ENCODE measurements around the gene ICA1L. TPM values are rescaled to one million over a fixed set of nuclear protein-coding genes. Genes with fewer than 3 reads are reported as not detected.
A peak's percentile ranks its signal among the peaks of the same experiment; 100 is the strongest.

ICA1L gene
- polyA plus RNA-seq, 1 experiment = 3.3 TPM

DNA sequence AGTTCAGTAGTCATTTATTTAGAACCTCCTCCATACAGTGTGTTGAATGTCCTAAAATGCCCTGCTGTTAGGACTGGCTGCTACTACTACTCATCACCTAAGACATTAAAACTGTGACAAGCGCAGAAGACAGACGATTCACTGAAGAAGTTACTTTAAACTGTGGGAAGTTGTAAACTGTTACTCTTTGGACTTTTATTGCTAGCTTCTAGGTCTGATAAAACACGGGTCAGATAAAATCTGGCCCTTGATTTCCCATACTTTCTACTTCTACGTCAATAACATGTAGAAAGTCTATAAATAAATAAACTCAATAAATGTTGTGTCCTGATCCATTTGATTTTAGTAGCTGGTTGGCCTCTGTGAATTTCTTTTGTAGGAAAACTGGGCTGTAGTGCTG lies 113.4 kb downstream of the ICA1L start:
- Histone ChIP-seq H3K4me3 (ENCODE audit: low read depth, low read length) (no peak overlapping the region), H3K27me3 (ENCODE audit: control insufficient read depth, insufficient read depth, low read length) (no peaks in the 10 kb centered on the region), H3K27ac (ENCODE audit: low read depth, low read length) (no peak overlapping the region), H3K9me3 (ENCODE audit: control insufficient read depth, insufficient read depth, low read length) (no peaks in the 10 kb centered on the region)
- ChIA-PET CTCF (interaction anchor here (1.8 kb wide), 1 partner anchor 10 kb away, joined by 6 read pairs; no protein-coding TSS in a partner anchor), POLR2A (no interaction called here)
- DNase-seq (ENCODE audit: low read depth, low spot score) = no peak
- TF ChIP-seq, protein P1, sequence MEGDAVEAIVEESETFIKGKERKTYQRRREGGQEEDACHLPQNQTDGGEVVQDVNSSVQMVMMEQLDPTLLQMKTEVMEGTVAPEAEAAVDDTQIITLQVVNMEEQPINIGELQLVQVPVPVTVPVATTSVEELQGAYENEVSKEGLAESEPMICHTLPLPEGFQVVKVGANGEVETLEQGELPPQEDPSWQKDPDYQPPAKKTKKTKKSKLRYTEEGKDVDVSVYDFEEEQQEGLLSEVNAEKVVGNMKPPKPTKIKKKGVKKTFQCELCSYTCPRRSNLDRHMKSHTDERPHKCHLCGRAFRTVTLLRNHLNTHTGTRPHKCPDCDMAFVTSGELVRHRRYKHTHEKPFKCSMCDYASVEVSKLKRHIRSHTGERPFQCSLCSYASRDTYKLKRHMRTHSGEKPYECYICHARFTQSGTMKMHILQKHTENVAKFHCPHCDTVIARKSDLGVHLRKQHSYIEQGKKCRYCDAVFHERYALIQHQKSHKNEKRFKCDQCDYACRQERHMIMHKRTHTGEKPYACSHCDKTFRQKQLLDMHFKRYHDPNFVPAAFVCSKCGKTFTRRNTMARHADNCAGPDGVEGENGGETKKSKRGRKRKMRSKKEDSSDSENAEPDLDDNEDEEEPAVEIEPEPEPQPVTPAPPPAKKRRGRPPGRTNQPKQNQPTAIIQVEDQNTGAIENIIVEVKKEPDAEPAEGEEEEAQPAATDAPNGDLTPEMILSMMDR (IDR thresholded peaks at IDR 0.05; ENCODE audit: low read depth, low read length) = no peak

DNA sequence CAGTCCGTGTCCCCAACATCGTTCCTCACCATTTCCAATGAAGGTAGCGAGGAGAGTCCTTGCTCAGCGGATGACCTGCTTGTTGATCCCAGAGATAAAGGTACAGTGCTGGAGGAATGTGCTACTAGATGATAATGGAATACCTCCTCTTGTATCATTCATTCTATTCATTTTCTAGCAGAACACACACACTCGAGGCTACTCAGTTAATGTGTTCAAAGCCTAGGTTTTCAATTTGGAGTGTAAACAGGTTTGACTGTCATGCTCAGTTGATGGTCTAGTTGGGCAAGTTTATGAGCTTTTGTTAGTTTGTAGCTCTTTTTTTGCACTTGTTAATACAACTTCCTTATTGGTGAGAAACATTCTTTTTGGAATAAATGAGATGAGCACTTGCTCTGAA lies 114.2 kb downstream of the ICA1L start:
- DNase-seq (ENCODE audit: low read depth, low spot score) = no peak
- ChIA-PET CTCF (interaction anchor here (1.8 kb wide), 1 partner anchor 11 kb away, joined by 6 read pairs; no protein-coding TSS in a partner anchor), POLR2A (no interaction called here)
- H3K9me3 ChIP-seq (ENCODE audit: control insufficient read depth, insufficient read depth, low read length) = no peaks in the 10 kb centered on the region
- H3K4me3 ChIP-seq (ENCODE audit: low read depth, low read length) = no peak overlapping the region
- H3K27me3 ChIP-seq (ENCODE audit: control insufficient read depth, insufficient read depth, low read length) = no peaks in the 10 kb centered on the region
- no peak overlapping the region for H3K27ac ChIP-seq (ENCODE audit: low read depth, low read length)
- TF ChIP-seq, protein P1 (IDR thresholded peaks at IDR 0.05; ENCODE audit: low read depth, low read length) = no peak

DNA sequence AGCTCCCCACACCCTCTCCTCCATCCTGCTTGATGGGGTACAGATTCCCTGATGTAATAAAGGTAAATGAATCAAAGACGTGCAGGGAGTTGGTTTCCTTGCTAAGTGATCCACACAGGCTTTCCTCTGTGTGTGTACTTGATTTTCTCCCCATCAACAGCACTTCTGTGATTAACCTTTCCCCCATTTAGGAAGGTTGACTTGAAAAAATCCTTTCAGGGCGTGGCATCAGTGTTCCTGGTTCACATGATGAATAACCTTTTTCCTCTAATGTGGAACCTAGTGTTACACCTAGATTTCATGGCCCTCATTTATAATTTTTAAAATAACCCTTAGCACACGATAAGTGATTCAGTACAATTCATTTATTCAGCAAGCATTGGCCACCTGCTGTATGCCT lies 115.0 kb downstream of the ICA1L start:
- TF ChIP-seq, protein P1 (IDR thresholded peaks at IDR 0.05; ENCODE audit: low read depth, low read length) = no peak
- ChIA-PET CTCF (no interaction called here), POLR2A (no interaction called here)
- Histone ChIP-seq H3K4me3 (ENCODE audit: low read depth, low read length) (no peak overlapping the region), H3K27me3 (ENCODE audit: control insufficient read depth, insufficient read depth, low read length) (no peaks in the 10 kb centered on the region), H3K27ac (ENCODE audit: low read depth, low read length) (no peak overlapping the region), H3K9me3 (ENCODE audit: control insufficient read depth, insufficient read depth, low read length) (no peaks in the 10 kb centered on the region)
- DNase-seq (ENCODE audit: low read depth, low spot score) = no peak

DNA sequence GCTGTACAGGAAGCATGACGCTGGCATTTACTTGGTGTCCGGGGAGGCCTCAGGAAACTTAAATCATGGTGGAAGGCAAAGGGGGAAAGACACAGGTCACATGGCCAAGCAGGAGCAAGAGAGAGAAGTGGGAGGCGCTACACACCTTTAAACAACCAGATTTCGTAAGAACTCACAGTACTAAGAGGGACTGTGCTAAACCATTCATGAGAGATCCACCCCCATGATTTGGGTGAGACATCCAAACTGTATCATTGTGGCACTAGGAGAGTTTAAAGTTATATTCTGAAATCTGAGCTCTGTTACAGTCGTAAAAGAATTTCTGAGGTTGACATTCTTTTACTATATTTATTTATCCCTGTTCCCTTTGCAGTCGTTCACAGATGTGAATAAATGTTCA lies 116.6 kb downstream of the ICA1L start:
- ChIA-PET CTCF (no interaction called here), POLR2A (interaction anchor here (0.6 kb wide), 1 partner anchor 245 kb away, joined by 4 read pairs; no protein-coding TSS in a partner anchor)
- peak; percentile 1 for DNase-seq (ENCODE audit: low read depth, low spot score)
- Histone ChIP-seq H3K27me3 (ENCODE audit: control insufficient read depth, insufficient read depth, low read length) (no peaks in the 10 kb centered on the region), H3K4me3 (ENCODE audit: low read depth, low read length) (no peak overlapping the region), H3K9me3 (ENCODE audit: control insufficient read depth, insufficient read depth, low read length) (no peaks in the 10 kb centered on the region), H3K27ac (ENCODE audit: low read depth, low read length) (no peak overlapping the region)
- TF ChIP-seq, protein P1 (IDR thresholded peaks at IDR 0.05; ENCODE audit: low read depth, low read length) = no peak

DNA sequence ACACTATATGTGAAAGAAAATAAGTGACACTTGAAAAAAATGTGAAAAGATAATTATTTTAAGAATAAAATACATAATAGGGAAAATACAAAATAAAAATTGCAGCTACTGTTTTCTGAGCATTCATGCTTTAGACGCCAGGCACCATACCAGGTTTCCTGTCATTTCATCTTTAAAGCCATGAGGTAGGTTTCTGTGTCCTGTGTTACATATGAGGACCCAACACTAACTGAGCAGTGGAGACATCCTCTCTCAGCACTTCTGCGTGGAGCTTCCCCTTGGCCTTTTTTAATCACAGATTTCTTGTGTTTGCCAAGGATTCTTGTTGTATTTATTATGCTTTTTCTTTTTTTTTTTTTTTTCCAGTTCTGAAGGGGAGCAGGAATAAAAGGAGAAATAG lies 119.5 kb downstream of the ICA1L start:
- no peak for DNase-seq (ENCODE audit: low read depth, low spot score)
- Histone ChIP-seq H3K27me3 (ENCODE audit: control insufficient read depth, insufficient read depth, low read length) (no peaks in the 10 kb centered on the region), H3K9me3 (ENCODE audit: control insufficient read depth, insufficient read depth, low read length) (no peaks in the 10 kb centered on the region), H3K4me3 (ENCODE audit: low read depth, low read length) (no peak overlapping the region), H3K27ac (ENCODE audit: low read depth, low read length) (no peak overlapping the region)
- POLR2A ChIA-PET = interaction anchor here (0.7 kb wide), 1 partner anchor 111 kb away, joined by 6 read pairs; no protein-coding TSS in a partner anchor
- TF ChIP-seq, protein P1 (IDR thresholded peaks at IDR 0.05; ENCODE audit: low read depth, low read length) = no peak
- CTCF ChIA-PET = no interaction called here
